Gastroesophageal sphincter (tissue), 3 donors: Measurements from ENCODE around the gene PERCC1.

ENCODE experiments used
- CTCF ChIP-seq, 4 experiments: fragments of 200-600 bp in 2 of 4; fragments of 450-650 bp in 2 of 4; sonication (generic) in 1 of 4; IDR thresholded peaks; one replicate each; pipeline ENCODE4 v1.5.1; 2017 to 2019; ENCODE audit warnings: antibody characterized with exemption in 4 of 4, mild to moderate bottlenecking in 2 of 4, moderate library complexity in 2 of 4
- EP300 ChIP-seq: sonication (generic); formaldehyde crosslinking; IDR thresholded peaks from one replicate; pipeline ENCODE4 v1.6.1; 2017; ENCODE audit warnings: antibody characterized with exemption, mild to moderate bottlenecking
- POLR2A ChIP-seq, 2 donors: fragments of 450-650 bp; IDR thresholded peaks; one replicate each; pipeline ENCODE4 v1.6.1; 2017; ENCODE audit warnings: antibody characterized with exemption in 2 of 2, mild to moderate bottlenecking in 2 of 2, moderate library complexity in 1 of 2
- POLR2AphosphoS5 ChIP-seq: sonication (generic); formaldehyde crosslinking; IDR thresholded peaks from one replicate; pipeline ENCODE4 v1.6.1; 2017; ENCODE audit warnings: antibody characterized with exemption

- TF ChIP-seq CTCF (IDR thresholded peaks at IDR 0.05) (no peak), POLR2A (IDR thresholded peaks at IDR 0.05) (no peak), POLR2AphosphoS5 (no peak), EP300 (no peak)
Observed at GRCh38 chr16:1416521-1416941, 14.3 kb upstream of the PERCC1 start.
